Vagina (tissue), 2 donors: ENCODE results near the gene KLHL22. TPM values are rescaled to one million over a fixed set of nuclear protein-coding genes. Genes with fewer than 3 reads are reported as not detected.
"Not testable (repeated sequence)": the region's sequence is repeated elsewhere in the genome, so short reads cannot be mapped to it uniquely, and the experiment has no call there.

Experiments
- DNase-seq, 2 donors: peaks; one replicate each; pipeline ENCODE4 v3.0.0-alpha.2; 2017; ENCODE audit errors: extremely low spot score in 2 of 2
- H3K27ac ChIP-seq: fragments of 200-600 bp; sonication (generic); one replicate; pipeline ENCODE4 v1.5.1; 2019
- H3K27me3 ChIP-seq: fragments of 200-600 bp; sonication (generic); one replicate; pipeline ENCODE4 v1.5.1; 2019
- H3K36me3 ChIP-seq, 2 donors: fragments of 200-600 bp; sonication (generic); one replicate each; pipeline ENCODE4 v1.5.1; 2017 to 2019
- H3K4me1 ChIP-seq: fragments of 200-600 bp; sonication (generic); one replicate; pipeline ENCODE4 v1.5.1; 2019
- H3K4me3 ChIP-seq, 2 donors: fragments of 200-600 bp; sonication (generic); 1 replicate in 1 of 2; 2 replicates in 1 of 2; pipeline ENCODE4 v1.5.1; 2016 to 2019
- H3K9me3 ChIP-seq: fragments of 200-600 bp; sonication (generic); one replicate; pipeline ENCODE4 v1.5.1; 2019
- CTCF ChIP-seq, 3 experiments: fragments of 450-650 bp in 2 of 3; fragments of 200-600 bp in 1 of 3; sonication (generic) in 1 of 3; IDR thresholded peaks; one replicate each; pipeline ENCODE4 v1.5.1; 2017 to 2019; ENCODE audit warnings: antibody characterized with exemption in 3 of 3, mild to moderate bottlenecking in 2 of 3, moderate library complexity in 2 of 3
- POLR2A ChIP-seq, 2 donors: fragments of 450-650 bp; IDR thresholded peaks; one replicate each; pipeline ENCODE4 v1.6.1; 2017; ENCODE audit warnings: antibody characterized with exemption in 2 of 2, mild to moderate bottlenecking in 2 of 2, moderate library complexity in 2 of 2
- POLR2AphosphoS5 ChIP-seq, 2 donors: sonication (generic); formaldehyde crosslinking; IDR thresholded peaks; one replicate each; pipeline ENCODE4 v1.9.0; 2017; ENCODE audit warnings: antibody characterized with exemption in 2 of 2, mild to moderate bottlenecking in 2 of 2, low read depth in 1 of 2; ENCODE audit not compliant: insufficient read depth in 1 of 2
- intact Hi-C: fragments of 100-400 bp; cut with DNase I; formaldehyde crosslinking; loops from one replicate; pipeline ENCODE4 v1.15.1; 2023
- total RNA-seq: library from RNA; depleted of rRNA; stranded (reverse); fragments of >200 nt; gene quantifications from one replicate; pipeline ENCODE4 v1.2.3, GENCODE V29; 2016

The KLHL22 gene
- total RNA-seq, 1 donor from 2014 or later: 20.1 TPM

- no peak overlapping the region for H3K27ac ChIP-seq
- no peaks in the 10 kb centered on the region for H3K4me1 ChIP-seq
- no peaks in the 10 kb centered on the region for H3K27me3 ChIP-seq
- intact Hi-C loops: no loop called here
- H3K4me3 ChIP-seq: no peak overlapping the region
- peaks cover 0 to 3% of the 10 kb centered on the region in 2 donors for H3K36me3 ChIP-seq
- no peak for TF ChIP-seq POLR2A (IDR thresholded peaks at IDR 0.05)
- TF ChIP-seq CTCF (IDR thresholded peaks at IDR 0.05): no peak
- TF ChIP-seq POLR2AphosphoS5 (IDR thresholded peaks at IDR 0.05; ENCODE audit: insufficient read depth in 1 of 2, low read depth in 1 of 2): no peak
- no peak for DNase-seq
- H3K9me3 ChIP-seq: no peaks in the 10 kb centered on the region
Observed at GRCh38 chr22:20451920-20452319, 43.7 kb downstream of the KLHL22 start.

GRCh38 chr22:20451129-20451778 is 44.3 kb downstream of the KLHL22 start:
- H3K4me3 ChIP-seq, H3K4me1 ChIP-seq, H3K27me3 ChIP-seq, DNase-seq, H3K27ac ChIP-seq, H3K36me3 ChIP-seq, intact Hi-C loops, H3K9me3 ChIP-seq: not testable (repeated sequence)

GRCh38 chr22:20450551-20450906 is 45.1 kb downstream of the KLHL22 start:
- H3K27ac ChIP-seq: no peak overlapping the region
- H3K4me3 ChIP-seq: no peak overlapping the region
- H3K4me1 ChIP-seq: no peaks in the 10 kb centered on the region
- DNase-seq: no peak
- no peaks in the 10 kb centered on the region for H3K27me3 ChIP-seq
- peaks cover 0 to 10% of the 10 kb centered on the region in 2 donors for H3K36me3 ChIP-seq
- H3K9me3 ChIP-seq: no peaks in the 10 kb centered on the region
- intact Hi-C loops: no loop called here
- TF ChIP-seq CTCF (IDR thresholded peaks at IDR 0.05): no peak
- no peak for TF ChIP-seq POLR2A (IDR thresholded peaks at IDR 0.05)
- no peak for TF ChIP-seq POLR2AphosphoS5 (IDR thresholded peaks at IDR 0.05; ENCODE audit: insufficient read depth in 1 of 2, low read depth in 1 of 2)

- intact Hi-C loops: no loop called here
- TF ChIP-seq POLR2AphosphoS5 (IDR thresholded peaks at IDR 0.05; ENCODE audit: insufficient read depth in 1 of 2, low read depth in 1 of 2): no peak
- TF ChIP-seq CTCF (IDR thresholded peaks at IDR 0.05): no peak
- TF ChIP-seq POLR2A (IDR thresholded peaks at IDR 0.05): no peak
- H3K9me3 ChIP-seq: no peaks in the 10 kb centered on the region
- no peak overlapping the region for H3K4me3 ChIP-seq
- no peaks in the 10 kb centered on the region for H3K27me3 ChIP-seq
- DNase-seq: no peak
- peaks cover 0 to 12% of the 10 kb centered on the region in 2 donors for H3K36me3 ChIP-seq
- H3K4me1 ChIP-seq: no peaks in the 10 kb centered on the region
- H3K27ac ChIP-seq: no peak overlapping the region
Observed at GRCh38 chr22:20449819-20450550, 45.6 kb downstream of the KLHL22 start.

- H3K4me3 ChIP-seq: no peak overlapping the region
- no peak for TF ChIP-seq CTCF (IDR thresholded peaks at IDR 0.05)
- TF ChIP-seq POLR2AphosphoS5 (IDR thresholded peaks at IDR 0.05; ENCODE audit: insufficient read depth in 1 of 2, low read depth in 1 of 2): no peak
- no peak for TF ChIP-seq POLR2A (IDR thresholded peaks at IDR 0.05)
- DNase-seq: no peak
- H3K9me3 ChIP-seq: no peaks in the 10 kb centered on the region
- no peaks in the 10 kb centered on the region for H3K27me3 ChIP-seq
- no peaks in the 10 kb centered on the region for H3K4me1 ChIP-seq
- H3K36me3 ChIP-seq: peaks cover 0 to 12% of the 10 kb centered on the region in 2 donors
- H3K27ac ChIP-seq: no peak overlapping the region
- intact Hi-C loops: no loop called here
Observed at GRCh38 chr22:20448630-20449029, 47.0 kb downstream of the KLHL22 start.
